HCT116 (cell line): ENCODE data around the gene AGPS. TPM values are rescaled to one million over a fixed set of nuclear protein-coding genes. Genes with fewer than 3 reads are reported as not detected.

ENCODE experiments used
- ATAC-seq: fragments of 200-7000 bp; cut with Tn5 transposase; 2 replicates; pipeline ENCODE4 v1.9.1; 2020; ENCODE audit warnings: mild to moderate bottlenecking, moderate library complexity
- Bru-seq: library from RNA; stranded (reverse); fragments of 400-500 nt; gene quantifications from one replicate; lab custom pipeline; 2021; lab: Mats Ljungman, UMichigan
- BruChase-seq, 2 experiments: library from RNA; stranded (reverse); fragments of 400-500 nt; gene quantifications; one replicate each; lab custom pipeline; 2021; lab: Mats Ljungman, UMichigan
- BruUV-seq: library from RNA; stranded (reverse); fragments of 400-500 nt; replicated peaks from 2 replicates; lab custom pipeline; 2021; lab: Mats Ljungman, UMichigan
- CTCF ChIA-PET: fragments of 300-600 bp; sonication (Branson Sonifier 250); formaldehyde crosslinking; loops from one replicate; lab custom pipeline; 2021; ENCODE audit warnings: antibody characterized with exemption; lab: Charles Lee
- POLR2A ChIA-PET: fragments of 300-600, 350-600 bp; sonication (Branson Sonifier 250); formaldehyde crosslinking; loops from one replicate; lab custom pipeline; 2021; ENCODE audit warnings: antibody characterized with exemption; lab: Charles Lee
- RAD21 ChIA-PET, 2 experiments: fragments of 300-600 bp; sonication (Branson Sonifier 250); formaldehyde crosslinking; loops; one replicate each; lab custom pipeline; 2023; ENCODE audit warnings: low total read pairs in 2 of 2; ENCODE audit not compliant: uncharacterized antibody in 2 of 2, unreplicated experiment in 2 of 2, low non-redundant PET in 1 of 2; lab: Charles Lee
- DNase-seq: peaks from one replicate; pipeline ENCODE4 v3.0.0-alpha.2; 2010; ENCODE audit warnings: low read depth, low spot score
- H2AFZ ChIP-seq: fragments of 200-600 bp; shearing (Covaris generic), sonication (generic); 2 replicates; pipeline ENCODE4 v1.6.1; 2017; ENCODE audit warnings: low read depth, mixed run types, mixed read lengths, antibody characterized with exemption, low read length; ENCODE audit not compliant: poor library complexity, severe bottlenecking
- H3K27ac ChIP-seq: 2 replicates; pipeline ENCODE4 v1.5.1; 2012; ENCODE audit warnings: low read depth, low read length
- H3K27me3 ChIP-seq: fragments of 200-600 bp; sonication (generic); 2 replicates; pipeline ENCODE4 v1.6.1; 2016; ENCODE audit warnings: mixed run types, low read length, mixed read lengths; ENCODE audit not compliant: insufficient read depth
- H3K36me3 ChIP-seq, 2 experiments: fragments of 200-500 bp in 1 of 2; fragments of 200-600 bp in 1 of 2; sonication (Bioruptor generic) in 1 of 2; sonication (generic) in 1 of 2; 2 replicates each; pipeline versions ENCODE4 v1.5.1 to v1.6.1; 2014 to 2016; ENCODE audit warnings: low read length in 2 of 2, inconsistent platforms in 1 of 2, mixed read lengths in 1 of 2, mixed run types in 1 of 2; ENCODE audit not compliant: insufficient read depth in 2 of 2, control insufficient read depth in 1 of 2
- H3K4me1 ChIP-seq, 2 experiments: fragments of 200-600 bp in 1 of 2; sonication (generic) in 1 of 2; 2 replicates each; pipeline versions ENCODE4 v1.5.1 to v1.6.1; 2012 to 2017; ENCODE audit warnings: low read length in 2 of 2, inconsistent platforms in 1 of 2, mild to moderate bottlenecking in 1 of 2, mixed read lengths in 1 of 2, mixed run types in 1 of 2, moderate library complexity in 1 of 2; ENCODE audit not compliant: insufficient read depth in 2 of 2, control insufficient read depth in 1 of 2
- H3K4me2 ChIP-seq: fragments of 200-600 bp; sonication (generic); 2 replicates; pipeline ENCODE4 v1.6.1; 2017; ENCODE audit warnings: mixed run types, low read length, mixed read lengths
- H3K4me3 ChIP-seq, 2 experiments: fragments of 200-600 bp in 1 of 2; sonication (generic) in 1 of 2; replicated peaks in 1 of 2; 2 replicates each; pipeline ENCODE4 v1.5.1; 2011 to 2016; ENCODE audit warnings: low read length in 2 of 2, control low read depth in 1 of 2, low read depth in 1 of 2, mild to moderate bottlenecking in 1 of 2, mixed read lengths in 1 of 2, mixed run types in 1 of 2
- H3K79me2 ChIP-seq: fragments of 200-600 bp; sonication (generic); 2 replicates; pipeline ENCODE4 v1.6.1; 2017; ENCODE audit warnings: mild to moderate bottlenecking, mixed run types, low read length, moderate library complexity, mixed read lengths; ENCODE audit not compliant: insufficient read depth
- H3K9ac ChIP-seq: fragments of 200-600 bp; sonication (generic); 2 replicates; pipeline ENCODE4 v1.6.1; 2016; ENCODE audit warnings: low read length, mixed read lengths
- H3K9me2 ChIP-seq: fragments of 200-600 bp; sonication (generic), shearing (Covaris generic); 2 replicates; pipeline ENCODE4 v1.6.1; 2017; ENCODE audit warnings: mixed run types, mild to moderate bottlenecking, moderate library complexity; ENCODE audit not compliant: insufficient read depth
- H3K9me3 ChIP-seq, 2 experiments: fragments of 200-500 bp in 1 of 2; fragments of 200-600 bp in 1 of 2; sonication (Bioruptor generic) in 1 of 2; sonication (generic) in 1 of 2; 2 replicates each; pipeline ENCODE4 v1.6.1; 2014 to 2017; ENCODE audit warnings: low read length in 2 of 2, mixed read lengths in 2 of 2, inconsistent platforms in 1 of 2, low read depth in 1 of 2, mild to moderate bottlenecking in 1 of 2, mixed run types in 1 of 2, moderate library complexity in 1 of 2; ENCODE audit not compliant: control insufficient read depth in 1 of 2, insufficient read depth in 1 of 2
- H4K20me1 ChIP-seq: fragments of 200-600 bp; sonication (generic), shearing (Covaris generic); 2 replicates; pipeline ENCODE4 v1.6.1; 2017; ENCODE audit warnings: mixed run types, mild to moderate bottlenecking, moderate library complexity; ENCODE audit not compliant: insufficient read depth
- ATF3 ChIP-seq: IDR thresholded peaks from 2 replicates; pipeline ENCODE4 v1.6.1; 2012
- CBX3 ChIP-seq: IDR thresholded peaks from 2 replicates; pipeline ENCODE4 v1.6.1; 2012; ENCODE audit warnings: low read depth
- CEBPB ChIP-seq: IDR thresholded peaks from 2 replicates; pipeline ENCODE4 v1.6.1; 2012; ENCODE audit warnings: low read depth
- CTCF ChIP-seq, 3 experiments: fragments of 200-600 bp in 1 of 3; sonication (generic) in 1 of 3; IDR thresholded peaks in 2 of 3; conservative IDR thresholded peaks in 1 of 3; 2 replicates each; pipeline ENCODE4 v1.5.1; 2012 to 2017; ENCODE audit warnings: low read depth in 2 of 3, low read length in 2 of 3, antibody characterized with exemption in 1 of 3, borderline replicate concordance in 1 of 3, control low read depth in 1 of 3, mild to moderate bottlenecking in 1 of 3, mixed read lengths in 1 of 3, mixed run types in 1 of 3, moderate library complexity in 1 of 3; ENCODE audit not compliant: insufficient read depth in 1 of 3
- EGR1 ChIP-seq: IDR thresholded peaks from 2 replicates; pipeline ENCODE4 v1.6.1; 2012; ENCODE audit warnings: low read depth
- ELF1 ChIP-seq: IDR thresholded peaks from 2 replicates; pipeline ENCODE4 v1.6.1; 2012; ENCODE audit warnings: low read depth, borderline replicate concordance
- EZH2 ChIP-seq: fragments of 200-600 bp; sonication (generic); IDR thresholded peaks from 2 replicates; pipeline ENCODE4 v1.6.1; 2017; ENCODE audit warnings: antibody characterized with exemption, mixed run types
- EZH2phosphoT487 ChIP-seq: fragments of 200-600 bp; IDR thresholded peaks from 2 replicates; pipeline ENCODE4 v1.6.1; 2018; ENCODE audit warnings: antibody characterized with exemption, borderline replicate concordance
- FOSL1 ChIP-seq: IDR thresholded peaks from 2 replicates; pipeline ENCODE4 v1.6.1; 2012; ENCODE audit warnings: low read depth
- MAX ChIP-seq: IDR thresholded peaks from 2 replicates; pipeline ENCODE4 v1.6.1; 2012
- POLR2A ChIP-seq: IDR thresholded peaks from 2 replicates; pipeline ENCODE4 v1.7.0; 2011; ENCODE audit warnings: borderline replicate concordance; ENCODE audit not compliant: insufficient read depth, insufficient read length; ENCODE audit errors: extremely low read depth
- POLR2AphosphoS5 ChIP-seq: IDR thresholded peaks from 2 replicates; pipeline ENCODE4 v1.6.1; 2011; ENCODE audit warnings: mild to moderate bottlenecking, low read depth, low read length, moderate library complexity
- RAD21 ChIP-seq: IDR thresholded peaks from 2 replicates; pipeline ENCODE4 v1.6.1; 2012; ENCODE audit warnings: low read depth, mild to moderate bottlenecking
- REST ChIP-seq: IDR thresholded peaks from 2 replicates; pipeline ENCODE4 v1.6.1; 2012; ENCODE audit warnings: low read depth
- SIN3A ChIP-seq: IDR thresholded peaks from 2 replicates; pipeline ENCODE4 v1.6.1; 2012; ENCODE audit warnings: low read depth
- SP1 ChIP-seq: IDR thresholded peaks from 2 replicates; pipeline ENCODE4 v1.6.1; 2012; ENCODE audit warnings: low read depth
- TCF7L2 ChIP-seq: IDR thresholded peaks from 2 replicates; pipeline ENCODE4 v1.7.0; 2011; ENCODE audit warnings: borderline replicate concordance, inconsistent platforms; ENCODE audit not compliant: insufficient read depth, insufficient read length; ENCODE audit errors: extremely low read depth
- YY1 ChIP-seq: IDR thresholded peaks from 2 replicates; pipeline ENCODE4 v1.6.1; 2011; ENCODE audit warnings: low read length, low read depth, moderate library complexity, mild to moderate bottlenecking; ENCODE audit not compliant: insufficient replicate concordance; ENCODE audit errors: extremely low read depth
- ZFX ChIP-seq: fragments of 450-650 bp; IDR thresholded peaks from 2 replicates; pipeline ENCODE4 v1.6.1; 2017
- ZNF274 ChIP-seq: fragments of 200-500 bp; sonication (Bioruptor generic); IDR thresholded peaks from 2 replicates; pipeline ENCODE4 v1.6.1; 2014; ENCODE audit warnings: mild to moderate bottlenecking, low read depth, low read length, inconsistent platforms
- intact Hi-C: fragments of 100-400 bp; cut with micrococcal nuclease; formaldehyde crosslinking; loops from 2 replicates; pipeline ENCODE4 v1.10.0; 2022
- long read RNA-seq: library from polyadenylated mRNA; unstranded; transcript quantifications from one replicate; pipeline ENCODE4 v2.0.0, GENCODE V29; 2021; ENCODE audit not compliant: unreplicated experiment
- polyA plus RNA-seq: library from polyadenylated mRNA; unstranded; fragments of >200 nt; gene quantifications from 2 replicates; pipeline ENCODE4 v1.2.1, GENCODE V29; 2012; ENCODE audit warnings: missing spikeins
- total RNA-seq: library from RNA; stranded (reverse); gene quantifications from one replicate; pipeline ENCODE4 v1.2.1, GENCODE V29; 2021; ENCODE audit not compliant: unreplicated experiment

Gene AGPS
- total RNA-seq (66.6 TPM), Bru-seq, nascent RNA (percentile 88 among the genes with signal in this experiment), BruChase-seq, experiment 1, labeled RNA remaining after a 6-hour chase (percentile 80 among the genes with signal in this experiment), BruChase-seq, experiment 2, labeled RNA remaining after a 2-hour chase (percentile 77 among the genes with signal in this experiment)
- 13.4 and 16.7 TPM in 2 replicates for polyA plus RNA-seq
- long read RNA-seq, full-length matches to known transcripts = 110 of 121 reads
- long read RNA-seq, partial matches to known transcripts = 4 of 121 reads
- long read RNA-seq, other reads (novel, unspliced or antisense) = 7 of 121 reads

GRCh38 chr2:177392373-177393202 lies at the start of gene AGPS:
Gene AGPS, plus strand, starts transcription at chr2:177392773. Its CDS starts 17 bp downstream, at chr2:177392790.
- no peaks in the 10 kb centered on the region for H3K27me3 ChIP-seq
- ATAC-seq (peak; percentile 88), DNase-seq (peak; percentile 51)
- CTCF ChIA-PET = no interaction called here
- peak within 1 kb of the TSS; percentile 89 for H3K4me2 ChIP-seq
- intact Hi-C loops = loop anchor here (5.0 kb wide), 1 partner anchor 225 kb away; no protein-coding TSS in a partner anchor
- H3K36me3 ChIP-seq = no peaks in the 10 kb centered on the region
- RAD21 ChIA-PET = no interaction called here
- H3K9me2 ChIP-seq = no peaks in the 10 kb centered on the region
- H3K4me3 ChIP-seq = peak within 1 kb of the TSS; percentile 87 to 88
- H4K20me1 ChIP-seq = no peaks in the 10 kb centered on the region
- H3K4me1 ChIP-seq = peaks cover 18 to 53% of the 10 kb centered on the region in 2 experiments
- no peaks in the 10 kb centered on the region for H3K9me3 ChIP-seq
- BruUV-seq = no TSS peak
- H3K9ac ChIP-seq = peak within 1 kb of the TSS; percentile 86
- peak within 1 kb of the TSS; percentile 39 for H2AFZ ChIP-seq
- H3K79me2 ChIP-seq = peaks cover 48% of the 10 kb centered on the region
- H3K27ac ChIP-seq = peak within 1 kb of the TSS; percentile 67
- POLR2A ChIA-PET = interaction anchor here (0.8 to 1.9 kb wide), 6 partner anchors 9 to 128 kb away, joined by 3 to 5 read pairs (median 4); partner anchors contain the start of gene NFE2L2
- TF ChIP-seq POLR2A (peak; percentile 61), YY1 (peak; percentile 92), EZH2phosphoT487 (no peak), EZH2 (no peak), ZFX (peak; percentile 77), SP1 (no peak; the same call in 1 of the 2 replicates), MAX (peak; percentile 99), TCF7L2 (peak; percentile 80), FOSL1 (0 out of 2 replicates have a peak, but pooled peaks have one; percentile 12), REST (no peak), EGR1 (no peak), CTCF (IDR thresholded peaks at IDR 0.05 in 2 of 3, conservative IDR thresholded peaks at IDR 0.05 in 1 of 3; ENCODE audit: borderline replicate concordance in 1 of 3, insufficient read depth in 1 of 3, low read depth in 2 of 3, low read length in 2 of 3) (no peak), ELF1 (peak; percentile 40), RAD21 (no peak), SIN3A (peak; percentile 86), ZNF274 (no peak), ATF3 (no peak), CBX3 (peak; percentile 93), POLR2AphosphoS5 (peak; percentile 90), CEBPB (no peak)
